SK-N-MC (cell line): ENCODE measurements around the gene ACR.
A peak's percentile ranks its signal among the peaks of the same experiment; 100 is the strongest.
"Not testable (repeated sequence)": the region's sequence is repeated elsewhere in the genome, so short reads cannot be mapped to it uniquely, and the experiment has no call there.

ENCODE experiments used
- DNase-seq: peaks from one replicate; pipeline ENCODE4 v3.0.0-alpha.2; 2011; ENCODE audit warnings: low read depth, low spot score
- H3K27ac ChIP-seq: fragments of 200-600 bp; sonication (generic); 2 replicates; pipeline ENCODE4 v1.5.1; 2016; ENCODE audit warnings: mixed run types
- H3K36me3 ChIP-seq: fragments of 200-600 bp; sonication (generic); 2 replicates; pipeline ENCODE4 v1.6.1; 2017; ENCODE audit warnings: antibody characterized with exemption, low read length, mixed read lengths; ENCODE audit not compliant: insufficient read depth
- H3K4me3 ChIP-seq: fragments of 200-600 bp; sonication (generic); 2 replicates; pipeline ENCODE4 v1.5.1; 2016
- H3K9ac ChIP-seq: fragments of 200-600 bp; sonication (generic); 2 replicates; pipeline ENCODE4 v1.8.0; 2017; ENCODE audit warnings: mixed run types, mixed read lengths; ENCODE audit not compliant: insufficient read length
- H3K9me3 ChIP-seq: fragments of 200-600 bp; sonication (generic); 2 replicates; pipeline ENCODE4 v1.6.1; 2017; ENCODE audit warnings: low read depth, mild to moderate bottlenecking, antibody characterized with exemption, low read length, moderate library complexity, mixed read lengths
- POLR2AphosphoS5 ChIP-seq: IDR thresholded peaks from 2 replicates; pipeline ENCODE4 v1.6.1; 2012; ENCODE audit warnings: mild to moderate bottlenecking, low read depth, low read length, borderline replicate concordance

ACR gene

DNA sequence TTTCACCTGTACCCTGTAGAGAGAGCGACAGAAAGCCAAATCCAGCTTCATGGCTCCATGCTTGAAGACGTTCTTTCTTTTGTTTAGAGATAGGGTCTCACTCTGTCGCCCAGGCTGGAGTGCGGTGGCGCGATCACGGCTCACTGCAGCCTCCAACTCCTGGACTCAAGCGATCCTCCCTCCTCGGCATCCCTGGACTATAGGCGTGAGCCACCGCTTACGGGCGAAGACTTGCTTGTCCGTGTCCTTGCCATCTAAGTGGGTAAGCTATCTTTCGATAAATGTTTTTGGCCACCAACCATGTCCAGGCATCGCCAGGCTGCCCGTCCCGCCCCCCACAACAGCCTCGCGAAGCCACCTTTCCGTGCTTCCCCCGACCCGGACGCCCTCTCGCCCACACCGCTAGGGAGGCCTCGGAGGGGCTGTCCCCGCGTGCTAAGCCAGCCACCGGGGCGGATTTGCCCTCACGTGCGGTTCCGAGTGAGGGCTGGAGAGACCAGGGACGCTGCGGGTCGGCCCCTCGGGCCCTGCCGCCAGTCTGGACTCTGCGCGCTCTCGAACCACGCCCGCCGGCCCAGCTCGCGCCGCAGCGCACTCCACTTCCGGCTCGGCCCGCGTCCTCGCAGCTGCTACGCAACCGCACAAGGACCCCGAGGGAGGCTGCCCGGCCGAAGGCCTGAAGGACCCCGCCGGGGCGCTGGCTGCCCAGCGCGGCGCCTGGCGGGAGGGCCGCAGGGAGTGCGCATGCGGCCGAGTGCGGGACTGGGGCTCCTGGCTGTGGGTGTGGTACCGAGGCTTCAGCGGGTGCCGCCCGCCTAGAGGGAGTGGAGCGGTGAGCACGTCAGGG, 45.3 kb downstream of the ACR start, which contains the start of gene RABL2B:
RABL2B (minus strand) TSS at position 604 of the 847 bp plus-strand sequence. CDS start 1,342 bp downstream, outside the sequence.
- H3K27ac ChIP-seq, DNase-seq, H3K36me3 ChIP-seq, H3K9me3 ChIP-seq, H3K9ac ChIP-seq: not testable (repeated sequence)
- H3K4me3 ChIP-seq = peak within 1 kb of the TSS; percentile 70
- TF ChIP-seq POLR2AphosphoS5 = peak; percentile 48; the same call in 1 of the 2 replicates

DNA sequence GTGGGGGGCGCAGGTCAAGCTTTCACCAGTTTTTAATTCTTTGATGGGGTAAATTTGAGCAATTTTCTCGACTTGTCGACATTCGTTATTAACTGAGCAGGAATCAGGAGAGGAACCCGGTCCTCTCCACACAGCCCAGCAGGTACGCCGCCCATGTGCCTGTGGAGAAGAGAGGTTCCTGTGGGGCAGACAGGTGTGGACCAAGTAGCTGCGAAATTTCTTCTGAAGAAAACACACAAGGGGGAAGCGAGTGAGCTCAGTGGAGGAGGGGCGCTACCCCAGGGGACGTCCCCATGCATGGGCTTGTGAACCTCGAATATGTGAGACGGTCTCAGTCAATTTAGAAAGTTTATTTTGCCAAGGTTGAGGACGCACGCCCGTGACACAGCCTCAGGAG, 45.9 kb downstream of the ACR start:
- not testable (repeated sequence) for H3K27ac ChIP-seq, H3K9ac ChIP-seq, DNase-seq, H3K36me3 ChIP-seq, H3K9me3 ChIP-seq
- H3K4me3 ChIP-seq = peak overlapping the region; percentile 70

DNA sequence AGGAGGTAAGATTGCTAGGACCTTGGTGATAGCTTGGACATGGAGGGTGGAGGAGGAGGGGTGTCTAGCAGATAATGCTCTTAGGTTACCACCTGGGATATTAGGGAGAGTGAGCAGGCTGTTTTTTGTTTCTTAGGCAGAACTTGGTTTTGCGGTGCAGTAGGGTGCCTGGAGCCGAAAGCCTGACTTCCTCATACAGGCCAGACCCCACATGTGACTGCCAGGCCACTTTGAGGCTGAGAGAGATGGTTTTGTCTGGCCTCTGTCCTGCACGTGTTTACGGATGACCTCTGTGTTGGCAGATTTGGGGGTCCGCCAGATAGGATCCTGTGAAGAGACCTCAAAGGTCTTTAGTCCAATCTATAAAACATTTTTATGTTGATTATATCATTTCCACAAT, 47.3 kb downstream of the ACR start:
- not testable (repeated sequence) for H3K9ac ChIP-seq, H3K36me3 ChIP-seq, DNase-seq, H3K27ac ChIP-seq, H3K4me3 ChIP-seq, H3K9me3 ChIP-seq

DNA sequence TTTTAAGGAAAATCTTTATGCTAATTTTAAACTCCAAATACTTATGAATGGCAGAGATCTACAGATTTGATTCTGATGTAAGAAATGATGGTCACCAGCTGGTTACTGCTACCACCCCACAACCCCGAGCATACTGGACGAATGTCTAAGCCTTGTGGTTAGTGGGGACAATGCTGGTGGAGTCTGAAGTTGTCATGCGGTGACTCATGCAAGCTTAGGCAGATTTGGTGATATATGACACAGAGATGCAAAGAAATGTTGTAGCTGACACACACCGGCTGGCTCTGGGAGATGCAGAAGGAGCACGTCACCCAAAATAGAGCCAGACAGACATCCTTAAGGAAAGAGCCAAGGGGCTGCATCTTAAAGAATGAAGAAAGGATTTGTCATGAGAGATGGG, 48.9 kb downstream of the ACR start:
- not testable (repeated sequence) for H3K9ac ChIP-seq, H3K9me3 ChIP-seq, H3K36me3 ChIP-seq, H3K4me3 ChIP-seq, H3K27ac ChIP-seq, DNase-seq
